H9 (cell line): ENCODE measurements around the gene SRPX. TPM values are rescaled to one million over a fixed set of nuclear protein-coding genes. Genes with fewer than 3 reads are reported as not detected.

ENCODE experiments used
- DNase-seq: peaks from one replicate; pipeline ENCODE4 v3.0.0-alpha.2; 2017
- H2AFZ ChIP-seq: one replicate; pipeline ENCODE4 v1.6.1; 2013; ENCODE audit warnings: mild to moderate bottlenecking, low read length, control low read depth, moderate library complexity
- H2AK5ac ChIP-seq: 2 replicates; pipeline ENCODE4 v1.6.1; 2013; ENCODE audit warnings: low read length, control low read depth, mixed read lengths; ENCODE audit not compliant: insufficient read length
- H2BK120ac ChIP-seq: one replicate; pipeline ENCODE4 v1.6.1; 2013; ENCODE audit warnings: low read depth, mild to moderate bottlenecking, low read length, control low read depth, inconsistent platforms; ENCODE audit not compliant: poor library complexity, severe bottlenecking
- H2BK12ac ChIP-seq: 2 replicates; pipeline ENCODE4 v1.6.1; 2013; ENCODE audit warnings: low read length, control low read depth, mixed read lengths, low read depth; ENCODE audit not compliant: insufficient read length
- H2BK15ac ChIP-seq: 2 replicates; pipeline ENCODE4 v1.6.1; 2013; ENCODE audit warnings: low read depth, low read length, control low read depth
- H2BK20ac ChIP-seq: one replicate; pipeline ENCODE4 v1.6.1; 2013; ENCODE audit warnings: low read depth, mild to moderate bottlenecking, low read length, control low read depth, inconsistent platforms; ENCODE audit not compliant: poor library complexity, severe bottlenecking
- H2BK5ac ChIP-seq: 2 replicates; pipeline ENCODE4 v1.6.1; 2013; ENCODE audit warnings: low read length, control low read depth, mixed read lengths; ENCODE audit not compliant: insufficient read length
- H3K14ac ChIP-seq: 2 replicates; pipeline ENCODE4 v1.6.1; 2013; ENCODE audit warnings: low read length, control low read depth; ENCODE audit not compliant: insufficient read depth
- H3K18ac ChIP-seq: 2 replicates; pipeline ENCODE4 v1.6.1; 2013; ENCODE audit warnings: low read depth, mild to moderate bottlenecking, mixed read lengths, low read length, control low read depth; ENCODE audit not compliant: insufficient read length
- H3K23ac ChIP-seq: 2 replicates; pipeline ENCODE4 v1.6.1; 2013; ENCODE audit warnings: low read length, control low read depth, mixed read lengths, low read depth; ENCODE audit not compliant: insufficient read length
- H3K23me2 ChIP-seq: 2 replicates; pipeline ENCODE4 v1.6.1; 2013; ENCODE audit warnings: low read depth, mild to moderate bottlenecking, mixed read lengths, low read length, control low read depth; ENCODE audit not compliant: insufficient read length, poor library complexity, severe bottlenecking
- H3K27ac ChIP-seq: 2 replicates; pipeline ENCODE4 v1.5.1; 2013; ENCODE audit warnings: low read length, control low read depth, mixed read lengths, low read depth; ENCODE audit not compliant: insufficient read length
- H3K27me3 ChIP-seq: 2 replicates; pipeline ENCODE4 v1.6.1; 2013; ENCODE audit warnings: low read length, control low read depth, inconsistent platforms; ENCODE audit not compliant: insufficient read depth
- H3K4ac ChIP-seq: 2 replicates; pipeline ENCODE4 v1.6.1; 2013; ENCODE audit warnings: low read depth, mild to moderate bottlenecking, control low read depth, inconsistent platforms, low read length, moderate library complexity
- H3K4me1 ChIP-seq: 2 replicates; pipeline ENCODE4 v1.6.1; 2013; ENCODE audit warnings: low read length, control low read depth, inconsistent platforms; ENCODE audit not compliant: insufficient read depth
- H3K4me2 ChIP-seq: 2 replicates; pipeline ENCODE4 v1.6.1; 2013; ENCODE audit warnings: low read length, control low read depth, mixed read lengths; ENCODE audit not compliant: insufficient read length, insufficient read depth
- H3K56ac ChIP-seq: 2 replicates; pipeline ENCODE4 v1.6.1; 2013; ENCODE audit warnings: low read depth, mild to moderate bottlenecking, mixed read lengths, low read length, control low read depth; ENCODE audit not compliant: insufficient read length
- H3K79me1 ChIP-seq: 2 replicates; pipeline ENCODE4 v1.6.1; 2013; ENCODE audit warnings: low read depth, mild to moderate bottlenecking, moderate library complexity, low read length, control low read depth, inconsistent platforms; ENCODE audit not compliant: insufficient read depth, poor library complexity, severe bottlenecking
- H3K79me2 ChIP-seq: 2 replicates; pipeline ENCODE4 v1.6.1; 2013; ENCODE audit warnings: low read length, control low read depth, inconsistent platforms; ENCODE audit not compliant: insufficient read depth
- H3K9ac ChIP-seq: 2 replicates; pipeline ENCODE4 v1.6.1; 2013; ENCODE audit warnings: low read length, control low read depth, mixed read lengths; ENCODE audit not compliant: insufficient read length; ENCODE audit errors: extremely low read depth
- H3K9me3 ChIP-seq: one replicate; pipeline ENCODE4 v1.6.1; 2013; ENCODE audit warnings: low read depth, low read length, inconsistent platforms; ENCODE audit not compliant: control insufficient read depth
- H3T11ph ChIP-seq: one replicate; pipeline ENCODE4 v1.6.1; 2013; ENCODE audit warnings: mild to moderate bottlenecking, low read length, control low read depth, inconsistent platforms
- H4K20me1 ChIP-seq: one replicate; pipeline ENCODE4 v1.6.1; 2013; ENCODE audit not compliant: control insufficient read depth, insufficient read length, insufficient read depth
- H4K5ac ChIP-seq: 2 replicates; pipeline ENCODE4 v1.6.1; 2013; ENCODE audit warnings: low read depth, mild to moderate bottlenecking, mixed read lengths, low read length, control low read depth; ENCODE audit not compliant: insufficient read length
- H4K8ac ChIP-seq: replicated peaks from 2 replicates; pipeline ENCODE4 v1.6.1; 2013; ENCODE audit warnings: low read length, control low read depth, mixed read lengths, low read depth; ENCODE audit not compliant: insufficient read length
- H4K91ac ChIP-seq: 2 replicates; pipeline ENCODE4 v1.6.1; 2013; ENCODE audit warnings: low read depth, mild to moderate bottlenecking, moderate library complexity, mixed read lengths, low read length, control low read depth; ENCODE audit not compliant: insufficient read length
- H3K27ac Mint-ChIP-seq, 3 experiments: 2 replicates in 2 of 3; 3 replicates in 1 of 3; pipeline ENCODE4 v1.8.0; 2020 to 2021; ENCODE audit warnings: mixed read lengths in 3 of 3, mild to moderate bottlenecking in 1 of 3, moderate library complexity in 1 of 3
- H3K27me3 Mint-ChIP-seq: 2 replicates; pipeline ENCODE4 v1.8.0; 2021; ENCODE audit warnings: low read depth, mild to moderate bottlenecking, moderate library complexity, mixed read lengths
- H3K36me3 Mint-ChIP-seq, 3 experiments: 2 replicates in 2 of 3; 3 replicates in 1 of 3; pipeline ENCODE4 v1.8.0; 2020 to 2021; ENCODE audit warnings: low read depth in 3 of 3, mixed read lengths in 3 of 3; ENCODE audit not compliant: insufficient read depth in 1 of 3
- H3K4me1 Mint-ChIP-seq, 2 experiments: 2 replicates each; pipeline ENCODE4 v1.8.0; 2020; ENCODE audit warnings: mixed read lengths in 2 of 2
- H3K4me3 Mint-ChIP-seq, 2 experiments: 2 replicates in 1 of 2; 3 replicates in 1 of 2; pipeline ENCODE4 v1.8.0; 2020 to 2021; ENCODE audit warnings: mild to moderate bottlenecking in 2 of 2, mixed read lengths in 2 of 2, moderate library complexity in 1 of 2
- H3K9me3 Mint-ChIP-seq, 2 experiments: 2 replicates in 1 of 2; 3 replicates in 1 of 2; pipeline ENCODE4 v1.8.0; 2020; ENCODE audit warnings: mild to moderate bottlenecking in 2 of 2, mixed read lengths in 2 of 2, moderate library complexity in 1 of 2
- WGBS: extraction: QIAGEN DNeasy Blood & Tissue Kit; methylation state at CpG from one replicate; pipeline ENCODE4 v1.1.7; 2013; ENCODE audit warnings: missing lambda C conversion rate, low lambda C conversion rate, mixed read lengths; ENCODE audit not compliant: insufficient read length; ENCODE audit errors: extremely low coverage; 5-methylcytosine and 5-hydroxymethylcytosine counted together
- total RNA-seq: library from RNA; stranded (reverse); gene quantifications from 2 replicates; pipeline ENCODE4 v1.2.1, GENCODE V29; 2021
- TF ChIP-seq, protein P1 (sequence below): fragments of 200-600 bp; sonication (generic); conservative IDR thresholded peaks from 3 replicates; pipeline ENCODE4 v1.8.0; 2021; ENCODE audit warnings: antibody characterized with exemption, mild to moderate bottlenecking

SRPX gene
- total RNA-seq, 1 experiment from 2014 or later = 2.8 TPM

DNA sequence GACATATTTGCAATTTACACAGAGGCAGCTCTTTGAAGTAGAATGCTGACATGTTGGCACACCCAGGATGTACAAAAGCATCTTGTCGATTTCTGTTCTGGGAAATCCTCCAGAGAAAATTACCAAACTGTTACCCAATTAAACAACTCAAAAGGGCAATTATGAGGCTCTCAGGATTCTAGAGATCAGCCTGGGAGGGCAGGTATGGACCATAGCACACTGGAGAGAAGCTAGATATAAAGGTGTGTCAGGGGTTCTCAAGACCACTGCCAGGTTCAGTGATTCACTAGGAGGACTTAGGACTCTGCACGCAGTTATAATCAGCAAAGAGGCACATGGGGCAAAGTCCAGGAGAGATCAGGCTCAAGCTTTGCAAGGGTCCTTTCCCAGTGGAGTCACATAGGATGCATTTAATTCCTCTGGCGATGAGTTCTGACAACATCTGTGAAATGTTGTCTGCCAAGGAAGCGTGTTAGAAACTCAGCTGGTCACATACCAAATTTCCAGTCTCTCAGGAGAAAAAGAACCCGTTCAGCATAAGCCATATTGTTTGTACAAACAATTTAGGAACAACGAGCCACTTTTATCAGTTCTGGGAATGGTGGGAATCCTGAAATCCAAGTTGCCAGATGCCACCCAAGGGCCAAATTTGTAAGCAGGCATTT lies 113.5 kb downstream of the SRPX start:
- H3K18ac ChIP-seq = no peak overlapping the region
- no peaks in the 10 kb centered on the region for H3K79me2 ChIP-seq
- DNase-seq = no peak
- H2AK5ac ChIP-seq = no peak overlapping the region
- H2BK5ac ChIP-seq = no peak overlapping the region
- H3K9ac ChIP-seq = no peak overlapping the region
- TF ChIP-seq, protein P1, sequence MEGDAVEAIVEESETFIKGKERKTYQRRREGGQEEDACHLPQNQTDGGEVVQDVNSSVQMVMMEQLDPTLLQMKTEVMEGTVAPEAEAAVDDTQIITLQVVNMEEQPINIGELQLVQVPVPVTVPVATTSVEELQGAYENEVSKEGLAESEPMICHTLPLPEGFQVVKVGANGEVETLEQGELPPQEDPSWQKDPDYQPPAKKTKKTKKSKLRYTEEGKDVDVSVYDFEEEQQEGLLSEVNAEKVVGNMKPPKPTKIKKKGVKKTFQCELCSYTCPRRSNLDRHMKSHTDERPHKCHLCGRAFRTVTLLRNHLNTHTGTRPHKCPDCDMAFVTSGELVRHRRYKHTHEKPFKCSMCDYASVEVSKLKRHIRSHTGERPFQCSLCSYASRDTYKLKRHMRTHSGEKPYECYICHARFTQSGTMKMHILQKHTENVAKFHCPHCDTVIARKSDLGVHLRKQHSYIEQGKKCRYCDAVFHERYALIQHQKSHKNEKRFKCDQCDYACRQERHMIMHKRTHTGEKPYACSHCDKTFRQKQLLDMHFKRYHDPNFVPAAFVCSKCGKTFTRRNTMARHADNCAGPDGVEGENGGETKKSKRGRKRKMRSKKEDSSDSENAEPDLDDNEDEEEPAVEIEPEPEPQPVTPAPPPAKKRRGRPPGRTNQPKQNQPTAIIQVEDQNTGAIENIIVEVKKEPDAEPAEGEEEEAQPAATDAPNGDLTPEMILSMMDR = no peak
- H3K4me1 ChIP-seq = no peaks in the 10 kb centered on the region
- no peak overlapping the region for H3K56ac ChIP-seq
- H2BK120ac ChIP-seq = no peak overlapping the region
- Mint-ChIP-seq H3K36me3 (peaks cover 0 to 3% (median 0%) of the 10 kb centered on the region in 3 experiments; a peak in 1 of 7 replicates), H3K4me1 (peaks cover 3% of the 10 kb centered on the region in 2 experiments; a peak in 2 of 4 replicates), H3K9me3 (peaks cover 65 to 69% of the 10 kb centered on the region in 2 experiments), H3K27me3 (no peaks in the 10 kb centered on the region), H3K4me3 (no peak overlapping the region), H3K27ac (no peak overlapping the region)
- no peak overlapping the region for H2AFZ ChIP-seq
- no peaks in the 10 kb centered on the region for H3K79me1 ChIP-seq
- no peaks in the 10 kb centered on the region for H3K27me3 ChIP-seq
- no peak overlapping the region for H3K27ac ChIP-seq
- H3K14ac ChIP-seq = no peak overlapping the region
- no peaks in the 10 kb centered on the region for H3K9me3 ChIP-seq
- no peak overlapping the region for H2BK12ac ChIP-seq
- WGBS = no CpG with 5 or more reads among the region's 6 CpGs
- no peak overlapping the region for H2BK20ac ChIP-seq
- no peaks in the 10 kb centered on the region for H4K20me1 ChIP-seq
- H3K23ac ChIP-seq = no peak overlapping the region
- H2BK15ac ChIP-seq = no peak overlapping the region
- H4K91ac ChIP-seq = no peak overlapping the region
- no peak overlapping the region for H4K8ac ChIP-seq
- no peak overlapping the region for H3K4ac ChIP-seq
- no peaks in the 10 kb centered on the region for H3K23me2 ChIP-seq
- H4K5ac ChIP-seq = no peak overlapping the region
- no peak overlapping the region for H3T11ph ChIP-seq
- H3K4me2 ChIP-seq = no peak overlapping the region
